ENCODE results near the gene CAPZA1.

DNA sequence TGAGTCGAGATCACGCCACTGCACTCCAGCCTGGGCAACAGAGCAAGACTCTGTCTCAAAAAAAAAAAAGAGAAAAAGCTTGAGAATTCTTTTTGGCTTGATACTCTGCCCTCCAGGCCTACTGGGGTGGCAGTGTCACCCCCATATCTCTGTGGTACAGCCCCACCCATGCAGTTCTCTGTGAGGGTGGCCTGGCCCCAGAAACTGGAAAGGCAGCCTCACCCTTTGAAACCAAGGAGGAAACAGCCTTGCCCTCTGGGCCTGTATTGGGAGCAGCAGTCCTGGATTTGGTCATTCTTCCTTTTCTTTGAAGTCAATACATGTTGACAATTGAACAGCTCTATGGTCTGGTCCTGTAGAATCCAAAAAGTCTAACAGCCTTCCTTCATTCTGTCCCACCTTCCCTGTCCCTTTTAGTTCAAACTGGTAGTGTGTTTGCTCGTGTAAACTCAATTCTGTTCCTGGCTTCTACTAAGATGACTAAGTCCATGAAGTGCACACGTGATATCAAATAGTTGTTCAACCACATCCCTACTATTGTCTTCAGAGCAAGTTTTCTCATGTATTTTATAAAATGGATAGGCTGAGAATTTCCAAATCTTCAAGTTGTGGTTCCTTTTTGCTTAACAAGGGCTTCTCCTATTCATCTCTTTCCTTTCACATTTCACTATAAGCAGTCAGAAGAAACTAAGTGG lies 13.9 kb upstream of the CAPZA1 start:
- TF ChIP-seq MAX (IDR thresholded peaks at IDR 0.05) (no peak), RXRA (IDR thresholded peaks at IDR 0.05) (no peak), RAD21 (IDR thresholded peaks at IDR 0.05) (no peak), JUND (IDR thresholded peaks at IDR 0.05) (no peak), TAF1 (conservative IDR thresholded peaks at IDR 0.05) (no peak), ATF3 (IDR thresholded peaks at IDR 0.05) (no peak)
- TF ChIP-seq, protein P1, sequence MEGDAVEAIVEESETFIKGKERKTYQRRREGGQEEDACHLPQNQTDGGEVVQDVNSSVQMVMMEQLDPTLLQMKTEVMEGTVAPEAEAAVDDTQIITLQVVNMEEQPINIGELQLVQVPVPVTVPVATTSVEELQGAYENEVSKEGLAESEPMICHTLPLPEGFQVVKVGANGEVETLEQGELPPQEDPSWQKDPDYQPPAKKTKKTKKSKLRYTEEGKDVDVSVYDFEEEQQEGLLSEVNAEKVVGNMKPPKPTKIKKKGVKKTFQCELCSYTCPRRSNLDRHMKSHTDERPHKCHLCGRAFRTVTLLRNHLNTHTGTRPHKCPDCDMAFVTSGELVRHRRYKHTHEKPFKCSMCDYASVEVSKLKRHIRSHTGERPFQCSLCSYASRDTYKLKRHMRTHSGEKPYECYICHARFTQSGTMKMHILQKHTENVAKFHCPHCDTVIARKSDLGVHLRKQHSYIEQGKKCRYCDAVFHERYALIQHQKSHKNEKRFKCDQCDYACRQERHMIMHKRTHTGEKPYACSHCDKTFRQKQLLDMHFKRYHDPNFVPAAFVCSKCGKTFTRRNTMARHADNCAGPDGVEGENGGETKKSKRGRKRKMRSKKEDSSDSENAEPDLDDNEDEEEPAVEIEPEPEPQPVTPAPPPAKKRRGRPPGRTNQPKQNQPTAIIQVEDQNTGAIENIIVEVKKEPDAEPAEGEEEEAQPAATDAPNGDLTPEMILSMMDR (IDR thresholded peaks at IDR 0.05; ENCODE audit: low read depth, low read length, missing input control) = no peak
